ENCODE results near the gene SVIL.
"Not testable (repeated sequence)": the region's sequence is repeated elsewhere in the genome, so short reads cannot be mapped to it uniquely, and the experiment has no call there.

Gene SVIL

DNA sequence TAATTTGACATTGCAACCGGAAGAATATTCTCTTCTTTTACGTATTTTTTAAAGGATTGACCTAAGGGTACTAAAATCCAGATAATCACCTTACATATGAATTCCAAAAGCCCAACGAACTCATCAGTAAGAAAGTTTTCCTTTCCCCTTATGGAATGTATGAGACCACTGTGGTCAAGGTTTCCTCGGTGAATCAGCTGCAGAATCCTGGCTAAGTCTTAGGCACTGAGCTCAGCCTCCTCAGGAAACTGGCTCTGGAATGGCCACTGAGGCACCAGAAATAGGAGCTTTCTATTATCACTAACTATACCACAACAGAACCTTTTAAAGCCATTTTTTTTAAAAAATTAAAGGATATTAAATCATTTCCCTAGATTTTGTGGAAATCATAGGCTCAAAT is 21.0 kb downstream of the SVIL start:
- no peak overlapping the region for H3K4me3 ChIP-seq (ENCODE audit: low read depth, low read length)
- TF ChIP-seq, protein P1, sequence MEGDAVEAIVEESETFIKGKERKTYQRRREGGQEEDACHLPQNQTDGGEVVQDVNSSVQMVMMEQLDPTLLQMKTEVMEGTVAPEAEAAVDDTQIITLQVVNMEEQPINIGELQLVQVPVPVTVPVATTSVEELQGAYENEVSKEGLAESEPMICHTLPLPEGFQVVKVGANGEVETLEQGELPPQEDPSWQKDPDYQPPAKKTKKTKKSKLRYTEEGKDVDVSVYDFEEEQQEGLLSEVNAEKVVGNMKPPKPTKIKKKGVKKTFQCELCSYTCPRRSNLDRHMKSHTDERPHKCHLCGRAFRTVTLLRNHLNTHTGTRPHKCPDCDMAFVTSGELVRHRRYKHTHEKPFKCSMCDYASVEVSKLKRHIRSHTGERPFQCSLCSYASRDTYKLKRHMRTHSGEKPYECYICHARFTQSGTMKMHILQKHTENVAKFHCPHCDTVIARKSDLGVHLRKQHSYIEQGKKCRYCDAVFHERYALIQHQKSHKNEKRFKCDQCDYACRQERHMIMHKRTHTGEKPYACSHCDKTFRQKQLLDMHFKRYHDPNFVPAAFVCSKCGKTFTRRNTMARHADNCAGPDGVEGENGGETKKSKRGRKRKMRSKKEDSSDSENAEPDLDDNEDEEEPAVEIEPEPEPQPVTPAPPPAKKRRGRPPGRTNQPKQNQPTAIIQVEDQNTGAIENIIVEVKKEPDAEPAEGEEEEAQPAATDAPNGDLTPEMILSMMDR (IDR thresholded peaks at IDR 0.05; ENCODE audit: low read depth, low read length): no peak

DNA sequence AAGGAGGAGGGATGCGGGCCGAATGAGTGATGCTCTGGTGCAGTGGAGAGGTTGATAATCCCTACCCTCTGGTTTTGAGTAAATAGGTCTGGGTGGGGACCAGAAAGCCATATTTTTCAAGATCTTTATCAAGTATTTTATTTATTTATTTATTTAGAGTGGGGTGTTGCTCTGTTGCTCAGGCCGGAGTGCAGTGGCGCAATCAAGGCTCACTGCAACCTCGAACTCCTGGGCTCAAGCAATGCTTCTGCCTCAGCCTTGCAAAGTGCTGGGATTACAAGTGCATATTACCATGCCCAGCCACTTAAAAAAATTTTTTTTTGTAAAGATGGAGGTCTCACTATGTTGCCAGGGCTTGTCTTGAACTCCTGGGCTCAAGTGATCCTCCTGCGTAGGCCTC is 21.6 kb downstream of the SVIL start:
- TF ChIP-seq, protein P1 (IDR thresholded peaks at IDR 0.05; ENCODE audit: low read depth, low read length): no peak
- H3K4me3 ChIP-seq (ENCODE audit: low read depth, low read length): no peak overlapping the region

DNA sequence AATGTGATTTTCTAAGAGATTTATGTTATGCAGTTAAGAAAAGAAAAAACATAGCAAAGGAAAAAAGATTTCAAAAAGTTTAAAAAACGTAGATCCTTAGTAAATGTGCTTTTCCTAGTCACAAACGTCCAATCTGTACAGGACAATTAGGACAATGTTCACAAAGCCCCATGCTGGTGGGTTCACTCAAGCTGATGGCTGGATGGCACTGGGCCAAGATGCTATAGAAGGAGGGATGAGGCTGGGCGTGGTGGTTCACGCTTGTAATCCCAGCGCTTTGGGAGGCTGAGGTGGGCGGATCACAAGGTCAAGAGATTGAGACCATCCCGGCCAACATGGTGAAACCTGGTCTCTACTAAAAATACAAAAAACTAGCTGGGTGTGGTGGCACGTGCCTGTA is 22.1 kb downstream of the SVIL start:
- TF ChIP-seq, protein P1 (IDR thresholded peaks at IDR 0.05; ENCODE audit: low read depth, low read length): no peak
- H3K4me3 ChIP-seq (ENCODE audit: low read depth, low read length): no peak overlapping the region

DNA sequence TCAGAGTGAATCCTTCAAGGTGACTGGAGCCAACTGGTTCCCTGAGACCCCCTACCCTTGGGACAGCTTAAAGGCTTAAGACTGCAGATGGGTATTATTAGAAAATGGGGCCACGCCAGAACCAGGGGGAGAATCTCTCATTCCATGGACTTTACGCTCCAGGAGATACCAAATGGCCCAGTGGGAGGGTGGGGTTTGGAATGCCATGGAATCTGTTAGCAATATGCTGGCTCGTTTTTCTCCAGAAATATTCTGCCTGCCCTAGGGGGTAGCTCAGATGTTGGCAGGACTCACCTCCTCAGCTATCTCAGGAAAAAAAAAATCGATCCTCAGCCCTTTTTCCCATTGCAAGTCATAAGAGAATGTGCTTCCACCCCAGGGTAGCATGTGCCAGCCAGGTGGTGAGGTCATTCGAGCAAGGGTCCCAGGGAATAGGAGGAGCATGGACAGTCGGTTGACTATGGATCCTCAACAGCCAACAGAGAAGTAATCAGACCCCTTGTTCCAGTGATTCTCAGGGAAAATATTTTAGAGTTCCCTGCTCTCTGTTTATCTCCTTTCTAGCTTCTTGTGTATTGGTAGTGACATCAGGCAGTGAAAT is 22.9 kb downstream of the SVIL start:
- H3K4me3 ChIP-seq (ENCODE audit: low read depth, low read length): no peak overlapping the region
- TF ChIP-seq, protein P1 (IDR thresholded peaks at IDR 0.05; ENCODE audit: low read depth, low read length): no peak

DNA sequence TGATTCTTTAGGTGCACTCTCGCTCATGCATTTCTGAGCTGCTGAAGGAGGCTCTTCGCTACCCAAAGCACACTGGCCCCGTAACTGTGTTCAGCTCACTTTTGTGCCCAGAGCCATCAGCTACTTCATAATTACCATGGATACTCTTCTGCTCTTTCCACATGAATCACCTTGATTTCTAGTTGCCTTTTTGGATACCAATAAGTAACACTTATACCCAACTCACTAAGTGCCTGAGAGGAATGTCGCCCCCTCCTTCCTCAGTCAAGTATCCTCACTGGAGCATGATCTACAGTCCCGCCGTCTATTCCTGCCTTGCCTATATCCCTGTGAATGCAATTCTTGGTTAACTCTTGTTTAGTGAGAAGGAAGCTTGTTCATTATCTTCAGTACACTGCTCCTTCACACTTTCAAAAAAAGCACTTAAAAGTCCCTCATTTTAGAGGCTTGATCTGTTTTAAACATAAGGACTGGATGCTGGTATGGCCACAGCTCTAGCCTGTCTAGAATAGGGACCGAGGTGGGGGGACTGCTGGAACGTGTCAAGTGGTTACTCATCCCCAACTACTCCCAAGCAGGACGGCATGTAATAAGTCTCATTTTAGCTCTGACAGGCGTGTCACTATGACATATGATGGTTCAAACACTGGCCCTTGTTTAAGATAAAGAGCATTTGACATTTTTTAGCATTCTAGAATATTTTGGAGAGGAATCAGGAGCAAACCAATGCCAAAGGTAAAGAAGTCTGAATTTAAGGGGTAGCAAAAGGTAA is 23.7 kb downstream of the SVIL start:
- TF ChIP-seq, protein P1 (IDR thresholded peaks at IDR 0.05; ENCODE audit: low read depth, low read length): no peak
- H3K4me3 ChIP-seq (ENCODE audit: low read depth, low read length): no peak overlapping the region

DNA sequence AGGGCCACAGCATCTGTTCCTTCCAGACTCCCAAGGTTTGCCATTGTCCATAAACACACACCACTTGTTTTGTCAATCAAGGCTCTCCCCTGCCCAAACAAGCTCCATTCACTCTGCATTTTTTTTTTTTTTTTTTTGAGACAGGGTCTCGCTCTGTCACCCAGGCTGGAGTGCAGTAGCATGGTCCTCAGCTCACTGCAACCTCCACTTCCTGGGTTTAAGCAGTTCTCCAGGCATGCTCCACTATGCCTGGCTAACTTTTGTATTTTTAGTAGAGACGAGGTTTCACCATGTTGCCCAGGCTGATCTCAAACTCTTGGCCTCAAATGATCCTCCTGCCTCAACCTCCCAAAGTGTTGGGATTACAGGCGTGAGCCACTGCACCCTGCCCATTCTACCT is 24.4 kb downstream of the SVIL start:
- H3K4me3 ChIP-seq (ENCODE audit: low read depth, low read length): not testable (repeated sequence)

DNA sequence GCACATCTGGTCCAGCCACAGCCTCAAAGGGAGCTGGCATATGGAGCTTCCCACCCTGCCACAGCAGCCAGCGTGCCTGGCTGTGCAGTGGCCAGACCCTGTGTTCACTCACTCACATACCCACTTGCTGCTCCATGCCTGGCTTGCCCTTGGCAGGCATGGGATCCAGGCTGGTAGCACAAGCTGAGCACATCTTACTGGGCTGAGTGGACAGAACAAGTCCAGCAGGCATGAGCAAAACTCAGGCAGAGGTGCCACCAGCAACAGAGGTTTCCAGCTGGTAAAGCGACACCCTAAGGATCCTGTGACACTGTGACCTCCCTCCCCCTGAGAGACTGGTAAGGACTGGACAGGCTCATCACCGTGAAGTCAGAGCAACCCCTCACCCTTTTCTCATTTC is 25.1 kb downstream of the SVIL start:
- no peak overlapping the region for H3K4me3 ChIP-seq (ENCODE audit: low read depth, low read length)
- TF ChIP-seq, protein P1 (IDR thresholded peaks at IDR 0.05; ENCODE audit: low read depth, low read length): no peak

Data from WI38 (cell line).